Uterus (tissue), 2 donors: ENCODE results near the gene PTPRN2.
"Not testable (repeated sequence)": the region's sequence is repeated elsewhere in the genome, so short reads cannot be mapped to it uniquely, and the experiment has no call there.

Experiments used
- POLR2A ChIP-seq, 2 donors: fragments of 450-650 bp; IDR thresholded peaks; one replicate each; pipeline ENCODE4 v1.6.1; 2016; ENCODE audit warnings: antibody characterized with exemption in 2 of 2, mild to moderate bottlenecking in 1 of 2, moderate library complexity in 1 of 2
- TF ChIP-seq, protein P1 (sequence below), 4 experiments: fragments of 200-600 bp in 2 of 4; fragments of 450-650 bp in 2 of 4; sonication (generic) in 2 of 4; IDR thresholded peaks; one replicate each; pipeline ENCODE4 v1.5.1; 2016 to 2019; ENCODE audit warnings: antibody characterized with exemption in 4 of 4, mild to moderate bottlenecking in 2 of 4, moderate library complexity in 1 of 4

DNA sequence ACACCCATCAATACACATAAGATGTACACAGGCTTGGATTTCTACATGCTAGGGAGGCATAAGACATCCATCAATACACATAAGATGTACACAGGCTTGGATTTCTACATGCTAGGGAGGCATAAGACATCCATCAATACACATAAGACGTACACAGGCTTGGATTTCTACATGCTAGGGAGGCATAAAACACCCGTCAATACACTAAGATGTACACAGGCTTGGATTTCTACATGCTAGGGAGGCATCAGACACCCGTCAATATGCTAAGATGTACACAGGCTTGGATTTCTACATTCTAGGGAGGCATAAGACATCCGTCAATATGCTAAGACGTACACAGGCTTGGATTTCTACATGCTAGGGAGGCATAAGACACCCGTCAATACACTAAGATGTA is 283.6 kb downstream of the PTPRN2 start:
- TF ChIP-seq, protein P1, sequence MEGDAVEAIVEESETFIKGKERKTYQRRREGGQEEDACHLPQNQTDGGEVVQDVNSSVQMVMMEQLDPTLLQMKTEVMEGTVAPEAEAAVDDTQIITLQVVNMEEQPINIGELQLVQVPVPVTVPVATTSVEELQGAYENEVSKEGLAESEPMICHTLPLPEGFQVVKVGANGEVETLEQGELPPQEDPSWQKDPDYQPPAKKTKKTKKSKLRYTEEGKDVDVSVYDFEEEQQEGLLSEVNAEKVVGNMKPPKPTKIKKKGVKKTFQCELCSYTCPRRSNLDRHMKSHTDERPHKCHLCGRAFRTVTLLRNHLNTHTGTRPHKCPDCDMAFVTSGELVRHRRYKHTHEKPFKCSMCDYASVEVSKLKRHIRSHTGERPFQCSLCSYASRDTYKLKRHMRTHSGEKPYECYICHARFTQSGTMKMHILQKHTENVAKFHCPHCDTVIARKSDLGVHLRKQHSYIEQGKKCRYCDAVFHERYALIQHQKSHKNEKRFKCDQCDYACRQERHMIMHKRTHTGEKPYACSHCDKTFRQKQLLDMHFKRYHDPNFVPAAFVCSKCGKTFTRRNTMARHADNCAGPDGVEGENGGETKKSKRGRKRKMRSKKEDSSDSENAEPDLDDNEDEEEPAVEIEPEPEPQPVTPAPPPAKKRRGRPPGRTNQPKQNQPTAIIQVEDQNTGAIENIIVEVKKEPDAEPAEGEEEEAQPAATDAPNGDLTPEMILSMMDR (IDR thresholded peaks at IDR 0.05), result not testable (repeated sequence)
- not testable (repeated sequence) for TF ChIP-seq POLR2A (IDR thresholded peaks at IDR 0.05)
